DND-41 (cell line): ENCODE data around the gene PEAK1.

Experiments used
- CTCF ChIP-seq: IDR thresholded peaks from 2 replicates; pipeline ENCODE4 v1.5.1; 2012; ENCODE audit warnings: borderline replicate concordance, low read length, moderate library complexity, mild to moderate bottlenecking; ENCODE audit not compliant: poor library complexity, severe bottlenecking; ENCODE audit errors: extremely low read depth
- EZH2 ChIP-seq: IDR thresholded peaks from 3 replicates; pipeline ENCODE4 v1.6.1; 2012; ENCODE audit warnings: borderline replicate concordance, low read depth, mild to moderate bottlenecking, moderate library complexity, low read length, inconsistent platforms; ENCODE audit not compliant: severe bottlenecking

- TF ChIP-seq CTCF (no peak), EZH2 (no peak)
Measured at GRCh38 chr15:77183066-77183465, 236.8 kb downstream of the PEAK1 start.
